ENCODE data around the gene PITPNC1.
A peak's percentile ranks its signal among the peaks of the same experiment; 100 is the strongest.

Gene PITPNC1

DNA sequence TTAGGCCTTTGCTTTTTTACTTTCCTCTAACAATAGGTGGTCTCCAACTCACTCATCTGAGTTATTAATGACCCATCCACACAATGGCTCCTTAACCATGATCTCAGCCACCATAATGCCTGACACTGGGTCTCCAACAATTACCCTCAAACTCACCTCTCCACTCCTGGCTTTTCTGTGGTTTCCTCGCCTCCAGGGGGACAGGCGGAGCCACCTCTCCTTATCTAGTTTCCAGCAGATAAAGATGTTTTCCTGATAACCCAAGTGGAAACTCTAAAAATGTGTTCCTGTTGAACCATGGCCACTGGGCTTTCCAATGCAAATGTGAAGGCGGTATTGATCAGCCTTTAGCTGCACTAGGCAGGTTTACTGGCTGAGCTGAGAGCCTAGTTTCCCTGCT is 331.3 kb downstream of the PITPNC1 start:
- no peaks in the 10 kb centered on the region for H3K4me1 ChIP-seq (ENCODE audit: control insufficient read depth in 2 of 2, insufficient read depth in 1 of 2, low read depth in 1 of 2, low read length in 2 of 2)
- H2AK5ac ChIP-seq (ENCODE audit: low read depth, low read length): no peak overlapping the region
- H3K18ac ChIP-seq (ENCODE audit: low read length): no peak overlapping the region
- no peaks in the 10 kb centered on the region for H3K27me3 ChIP-seq (ENCODE audit: control insufficient read depth in 3 of 3, insufficient read depth in 3 of 3, low read depth in 1 of 3, low read length in 3 of 3)
- H4K91ac ChIP-seq (ENCODE audit: low read depth, low read length, poor library complexity): no peak overlapping the region
- H3K36me3 ChIP-seq (replicated peaks in 1 of 2; ENCODE audit: control insufficient read depth in 2 of 2, insufficient read depth in 2 of 2, low read length in 2 of 2): no peaks in the 10 kb centered on the region
- H2BK12ac ChIP-seq (ENCODE audit: low read length): no peak overlapping the region
- H3K9me3 ChIP-seq (replicated peaks in 1 of 2; ENCODE audit: control insufficient read depth in 2 of 2, insufficient read depth in 1 of 2, low read depth in 1 of 2, low read length in 2 of 2): peaks cover 0 to 3% of the 10 kb centered on the region in 2 donors
- H3K4ac ChIP-seq (ENCODE audit: low read length): no peak overlapping the region
- peak overlapping the region; percentile 58 for H2AFZ ChIP-seq (ENCODE audit: low read length)
- H3K23ac ChIP-seq (ENCODE audit: low read depth, low read length, poor library complexity): no peak overlapping the region
- H4K8ac ChIP-seq (ENCODE audit: low read depth, low read length): no peak overlapping the region
- no peak overlapping the region for H2BK5ac ChIP-seq (ENCODE audit: low read length)
- H2BK120ac ChIP-seq (ENCODE audit: low read depth, low read length): no peak overlapping the region
- no peaks in the 10 kb centered on the region for H3K79me1 ChIP-seq (ENCODE audit: low read depth, low read length)
- no peak overlapping the region for H3K4me2 ChIP-seq (ENCODE audit: insufficient read depth, low read length, poor library complexity, severe bottlenecking)
- H3K14ac ChIP-seq (ENCODE audit: low read length): no peak overlapping the region
- DNase-seq (ENCODE audit: low spot score): no peak
- H2BK15ac ChIP-seq (ENCODE audit: low read length): no peak overlapping the region
- no peak overlapping the region for H3K9ac ChIP-seq (ENCODE audit: low read depth, low read length, poor library complexity)
- no CpG with 5 or more reads among the region's 3 CpGs for WGBS, 2 donors (ENCODE audit: extremely low coverage in 2 of 2, insufficient read length in 2 of 2, insufficient replicate concordance in 1 of 2)
- no peak overlapping the region for H3K4me3 ChIP-seq (ENCODE audit: low read length in 2 of 2)
- no peak overlapping the region for H3K27ac ChIP-seq (replicated peaks; ENCODE audit: low read length)

DNA sequence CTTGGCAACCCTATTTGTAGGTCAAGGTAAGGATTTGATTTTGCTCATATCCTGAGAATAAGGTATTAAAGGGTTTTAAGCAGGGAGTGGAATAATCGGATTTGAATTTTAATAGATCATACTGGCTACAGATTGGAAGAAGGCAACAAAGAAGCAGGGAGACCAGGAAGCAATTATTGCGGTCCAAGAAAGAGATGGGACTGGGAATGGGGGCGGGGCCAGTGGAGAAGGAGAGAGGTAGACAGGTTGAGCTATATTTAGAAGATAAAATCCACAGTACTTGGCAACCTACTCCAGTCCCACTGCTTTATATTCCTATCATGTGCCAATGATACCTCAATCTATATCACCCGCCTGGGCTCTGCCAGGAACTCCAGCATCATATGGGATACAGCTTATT is 334.8 kb downstream of the PITPNC1 start:
- H3K79me1 ChIP-seq (ENCODE audit: low read depth, low read length): no peaks in the 10 kb centered on the region
- no peak overlapping the region for H3K18ac ChIP-seq (ENCODE audit: low read length)
- no CpG with 5 or more reads among the region's 4 CpGs for WGBS, 2 donors (ENCODE audit: extremely low coverage in 2 of 2, insufficient read length in 2 of 2, insufficient replicate concordance in 1 of 2)
- H3K4ac ChIP-seq (ENCODE audit: low read length): no peak overlapping the region
- no peak overlapping the region for H3K4me3 ChIP-seq (ENCODE audit: low read length in 2 of 2)
- H3K9ac ChIP-seq (ENCODE audit: low read depth, low read length, poor library complexity): no peak overlapping the region
- H3K27me3 ChIP-seq (ENCODE audit: control insufficient read depth in 3 of 3, insufficient read depth in 3 of 3, low read depth in 1 of 3, low read length in 3 of 3): no peaks in the 10 kb centered on the region
- H2AFZ ChIP-seq (ENCODE audit: low read length): no peak overlapping the region
- no peaks in the 10 kb centered on the region for H3K36me3 ChIP-seq (replicated peaks in 1 of 2; ENCODE audit: control insufficient read depth in 2 of 2, insufficient read depth in 2 of 2, low read length in 2 of 2)
- no peak overlapping the region for H2BK15ac ChIP-seq (ENCODE audit: low read length)
- H3K4me2 ChIP-seq (ENCODE audit: insufficient read depth, low read length, poor library complexity, severe bottlenecking): no peak overlapping the region
- H2BK12ac ChIP-seq (ENCODE audit: low read length): no peak overlapping the region
- H3K9me3 ChIP-seq (replicated peaks in 1 of 2; ENCODE audit: control insufficient read depth in 2 of 2, insufficient read depth in 1 of 2, low read depth in 1 of 2, low read length in 2 of 2): peaks cover 0 to 4% of the 10 kb centered on the region in 2 donors
- H2AK5ac ChIP-seq (ENCODE audit: low read depth, low read length): no peak overlapping the region
- H2BK120ac ChIP-seq (ENCODE audit: low read depth, low read length): no peak overlapping the region
- no peak overlapping the region for H3K27ac ChIP-seq (replicated peaks; ENCODE audit: low read length)
- no peak overlapping the region for H4K91ac ChIP-seq (ENCODE audit: low read depth, low read length, poor library complexity)
- H2BK5ac ChIP-seq (ENCODE audit: low read length): no peak overlapping the region
- no peak for DNase-seq (ENCODE audit: low spot score)
- H4K8ac ChIP-seq (ENCODE audit: low read depth, low read length): no peak overlapping the region
- H3K23ac ChIP-seq (ENCODE audit: low read depth, low read length, poor library complexity): no peak overlapping the region
- peaks cover 0 to 1% of the 10 kb centered on the region in 2 donors for H3K4me1 ChIP-seq (ENCODE audit: control insufficient read depth in 2 of 2, insufficient read depth in 1 of 2, low read depth in 1 of 2, low read length in 2 of 2)
- H3K14ac ChIP-seq (ENCODE audit: low read length): no peak overlapping the region

DNA sequence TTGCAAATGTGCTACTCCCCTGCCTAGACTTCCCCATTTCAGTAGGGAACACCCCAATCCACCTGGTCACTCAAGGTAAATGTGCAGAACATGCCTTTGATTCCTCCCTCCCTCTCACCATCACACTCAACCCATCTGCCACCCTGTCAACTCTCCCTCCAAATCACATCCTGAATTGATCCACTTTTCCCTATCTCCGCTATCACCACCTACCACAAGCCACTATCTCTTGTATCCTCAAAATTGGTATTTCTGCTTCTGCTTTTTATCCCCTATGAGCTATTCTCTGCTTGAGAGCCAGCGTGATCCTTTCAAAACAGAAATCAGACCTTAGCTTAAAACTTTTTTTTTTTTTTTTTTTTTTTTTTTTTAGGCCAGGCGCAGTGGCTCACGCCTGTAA is 335.3 kb downstream of the PITPNC1 start:
- Histone ChIP-seq H3K4me3 (ENCODE audit: low read length in 2 of 2) (no peak overlapping the region), H2BK120ac (ENCODE audit: low read depth, low read length) (no peak overlapping the region), H4K8ac (ENCODE audit: low read depth, low read length) (no peak overlapping the region), H3K36me3 (replicated peaks in 1 of 2; ENCODE audit: control insufficient read depth in 2 of 2, insufficient read depth in 2 of 2, low read length in 2 of 2) (no peaks in the 10 kb centered on the region), H3K4ac (ENCODE audit: low read length) (no peak overlapping the region), H3K79me1 (ENCODE audit: low read depth, low read length) (no peaks in the 10 kb centered on the region), H2BK5ac (ENCODE audit: low read length) (no peak overlapping the region), H4K91ac (ENCODE audit: low read depth, low read length, poor library complexity) (no peak overlapping the region), H2BK12ac (ENCODE audit: low read length) (no peak overlapping the region), H2AFZ (ENCODE audit: low read length) (no peak overlapping the region), H3K4me2 (ENCODE audit: insufficient read depth, low read length, poor library complexity, severe bottlenecking) (no peak overlapping the region), H2BK15ac (ENCODE audit: low read length) (no peak overlapping the region), H3K23ac (ENCODE audit: low read depth, low read length, poor library complexity) (no peak overlapping the region), H3K14ac (ENCODE audit: low read length) (no peak overlapping the region), H3K4me1 (ENCODE audit: control insufficient read depth in 2 of 2, insufficient read depth in 1 of 2, low read depth in 1 of 2, low read length in 2 of 2) (peaks cover 0 to 2% of the 10 kb centered on the region in 2 donors), H2AK5ac (ENCODE audit: low read depth, low read length) (no peak overlapping the region), H3K18ac (ENCODE audit: low read length) (no peak overlapping the region), H3K27ac (replicated peaks; ENCODE audit: low read length) (no peak overlapping the region), H3K9me3 (replicated peaks in 1 of 2; ENCODE audit: control insufficient read depth in 2 of 2, insufficient read depth in 1 of 2, low read depth in 1 of 2, low read length in 2 of 2) (peaks cover 0 to 4% of the 10 kb centered on the region in 2 donors), H3K9ac (ENCODE audit: low read depth, low read length, poor library complexity) (no peak overlapping the region), H3K27me3 (ENCODE audit: control insufficient read depth in 3 of 3, insufficient read depth in 3 of 3, low read depth in 1 of 3, low read length in 3 of 3) (no peaks in the 10 kb centered on the region)
- no peak for DNase-seq (ENCODE audit: low spot score)
- WGBS, 2 donors (ENCODE audit: extremely low coverage in 2 of 2, insufficient read length in 2 of 2, insufficient replicate concordance in 1 of 2): 100% methylated on average over 1 of the region's 4 CpGs; no CpG with 5 or more reads in 1 of the 2 donors

DNA sequence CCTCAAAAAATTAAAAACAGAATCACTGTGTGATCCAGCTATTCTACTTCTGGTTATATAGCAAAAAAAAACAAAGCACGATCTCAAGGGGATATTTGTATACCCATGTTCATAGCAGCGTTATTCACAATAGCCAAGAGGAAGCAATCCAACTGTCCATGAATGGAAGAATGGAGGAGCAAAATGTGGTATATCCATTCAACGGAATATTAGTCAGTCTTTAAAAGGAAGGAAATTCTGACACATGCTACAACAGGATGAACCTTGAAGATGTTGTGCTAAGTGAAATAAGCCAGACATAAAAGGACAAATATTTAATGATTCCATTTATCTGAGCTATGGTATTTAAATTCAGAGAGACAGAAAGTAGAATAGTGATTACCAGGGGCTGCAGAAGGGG is 336.1 kb downstream of the PITPNC1 start:
- H3K9ac ChIP-seq (ENCODE audit: low read depth, low read length, poor library complexity): no peak overlapping the region
- no peak overlapping the region for H4K8ac ChIP-seq (ENCODE audit: low read depth, low read length)
- H3K14ac ChIP-seq (ENCODE audit: low read length): no peak overlapping the region
- no peak overlapping the region for H3K23ac ChIP-seq (ENCODE audit: low read depth, low read length, poor library complexity)
- no peak for DNase-seq (ENCODE audit: low spot score)
- H3K27ac ChIP-seq (replicated peaks; ENCODE audit: low read length): no peak overlapping the region
- no peak overlapping the region for H3K4me2 ChIP-seq (ENCODE audit: insufficient read depth, low read length, poor library complexity, severe bottlenecking)
- no peak overlapping the region for H2BK15ac ChIP-seq (ENCODE audit: low read length)
- no peak overlapping the region for H3K18ac ChIP-seq (ENCODE audit: low read length)
- no peak overlapping the region for H2BK120ac ChIP-seq (ENCODE audit: low read depth, low read length)
- H2AK5ac ChIP-seq (ENCODE audit: low read depth, low read length): no peak overlapping the region
- no peak overlapping the region for H4K91ac ChIP-seq (ENCODE audit: low read depth, low read length, poor library complexity)
- no peak overlapping the region for H3K4ac ChIP-seq (ENCODE audit: low read length)
- WGBS, 2 donors (ENCODE audit: extremely low coverage in 2 of 2, insufficient read length in 2 of 2, insufficient replicate concordance in 1 of 2): no CpG with 5 or more reads among the region's 3 CpGs
- H2BK12ac ChIP-seq (ENCODE audit: low read length): no peak overlapping the region
- no peak overlapping the region for H3K4me3 ChIP-seq (ENCODE audit: low read length in 2 of 2)
- H3K9me3 ChIP-seq (replicated peaks in 1 of 2; ENCODE audit: control insufficient read depth in 2 of 2, insufficient read depth in 1 of 2, low read depth in 1 of 2, low read length in 2 of 2): peaks cover 0 to 4% of the 10 kb centered on the region in 2 donors
- H2BK5ac ChIP-seq (ENCODE audit: low read length): no peak overlapping the region
- H3K27me3 ChIP-seq (ENCODE audit: control insufficient read depth in 3 of 3, insufficient read depth in 3 of 3, low read depth in 1 of 3, low read length in 3 of 3): no peaks in the 10 kb centered on the region
- no peaks in the 10 kb centered on the region for H3K36me3 ChIP-seq (replicated peaks in 1 of 2; ENCODE audit: control insufficient read depth in 2 of 2, insufficient read depth in 2 of 2, low read length in 2 of 2)
- peaks cover 0 to 2% of the 10 kb centered on the region in 2 donors for H3K4me1 ChIP-seq (ENCODE audit: control insufficient read depth in 2 of 2, insufficient read depth in 1 of 2, low read depth in 1 of 2, low read length in 2 of 2)
- H2AFZ ChIP-seq (ENCODE audit: low read length): no peak overlapping the region
- H3K79me1 ChIP-seq (ENCODE audit: low read depth, low read length): no peaks in the 10 kb centered on the region

Measured in neuronal stem cell (in vitro differentiated cells).